ENCODE data around the gene DMWD. TPM values are rescaled to one million over a fixed set of nuclear protein-coding genes. Genes with fewer than 3 reads are reported as not detected.
A peak's percentile ranks its signal among the peaks of the same experiment; 100 is the strongest.

DMWD gene
- total RNA-seq, 6 experiments from 2014 or later = 53.4 to 63.2 (median 55.3) TPM

DNA sequence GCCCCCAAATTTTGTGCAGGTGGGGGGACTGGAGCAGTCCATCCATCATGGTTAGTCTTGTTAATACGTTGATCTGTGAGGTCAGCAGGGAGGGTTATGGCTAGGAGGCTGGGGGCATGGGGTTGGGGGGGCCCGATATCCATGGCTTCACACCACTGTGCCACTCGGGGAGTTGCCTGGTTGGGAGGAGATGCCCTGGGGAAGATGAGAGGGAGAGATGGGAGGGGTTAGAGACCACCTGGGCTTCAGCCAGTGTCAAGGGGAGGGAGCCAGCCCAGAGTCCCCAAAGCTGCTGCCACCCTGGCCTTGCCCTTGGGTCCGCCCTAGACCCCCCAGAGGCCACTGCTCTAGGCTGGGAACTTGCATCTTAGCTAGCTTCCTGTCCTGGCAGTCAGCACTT lies 8.5 kb downstream of the DMWD start:
- H3K27ac Mint-ChIP-seq = peak overlapping the region; percentile 99
- H3K4me3 Mint-ChIP-seq = peak overlapping the region; percentile 83
- H3K9me3 Mint-ChIP-seq = no peaks in the 10 kb centered on the region
- H3K27me3 Mint-ChIP-seq (ENCODE audit: insufficient read depth) = peaks cover 4% of the 10 kb centered on the region; the same call in 1 of the 2 replicates
- TF ChIP-seq, protein P1, sequence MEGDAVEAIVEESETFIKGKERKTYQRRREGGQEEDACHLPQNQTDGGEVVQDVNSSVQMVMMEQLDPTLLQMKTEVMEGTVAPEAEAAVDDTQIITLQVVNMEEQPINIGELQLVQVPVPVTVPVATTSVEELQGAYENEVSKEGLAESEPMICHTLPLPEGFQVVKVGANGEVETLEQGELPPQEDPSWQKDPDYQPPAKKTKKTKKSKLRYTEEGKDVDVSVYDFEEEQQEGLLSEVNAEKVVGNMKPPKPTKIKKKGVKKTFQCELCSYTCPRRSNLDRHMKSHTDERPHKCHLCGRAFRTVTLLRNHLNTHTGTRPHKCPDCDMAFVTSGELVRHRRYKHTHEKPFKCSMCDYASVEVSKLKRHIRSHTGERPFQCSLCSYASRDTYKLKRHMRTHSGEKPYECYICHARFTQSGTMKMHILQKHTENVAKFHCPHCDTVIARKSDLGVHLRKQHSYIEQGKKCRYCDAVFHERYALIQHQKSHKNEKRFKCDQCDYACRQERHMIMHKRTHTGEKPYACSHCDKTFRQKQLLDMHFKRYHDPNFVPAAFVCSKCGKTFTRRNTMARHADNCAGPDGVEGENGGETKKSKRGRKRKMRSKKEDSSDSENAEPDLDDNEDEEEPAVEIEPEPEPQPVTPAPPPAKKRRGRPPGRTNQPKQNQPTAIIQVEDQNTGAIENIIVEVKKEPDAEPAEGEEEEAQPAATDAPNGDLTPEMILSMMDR (IDR thresholded peaks at IDR 0.05) = no peak
- H3K36me3 Mint-ChIP-seq (ENCODE audit: low read depth) = peaks cover 30% of the 10 kb centered on the region
- peaks cover 35% of the 10 kb centered on the region for H3K4me1 Mint-ChIP-seq (ENCODE audit: low read depth)
- DNase-seq = no peak

DNA sequence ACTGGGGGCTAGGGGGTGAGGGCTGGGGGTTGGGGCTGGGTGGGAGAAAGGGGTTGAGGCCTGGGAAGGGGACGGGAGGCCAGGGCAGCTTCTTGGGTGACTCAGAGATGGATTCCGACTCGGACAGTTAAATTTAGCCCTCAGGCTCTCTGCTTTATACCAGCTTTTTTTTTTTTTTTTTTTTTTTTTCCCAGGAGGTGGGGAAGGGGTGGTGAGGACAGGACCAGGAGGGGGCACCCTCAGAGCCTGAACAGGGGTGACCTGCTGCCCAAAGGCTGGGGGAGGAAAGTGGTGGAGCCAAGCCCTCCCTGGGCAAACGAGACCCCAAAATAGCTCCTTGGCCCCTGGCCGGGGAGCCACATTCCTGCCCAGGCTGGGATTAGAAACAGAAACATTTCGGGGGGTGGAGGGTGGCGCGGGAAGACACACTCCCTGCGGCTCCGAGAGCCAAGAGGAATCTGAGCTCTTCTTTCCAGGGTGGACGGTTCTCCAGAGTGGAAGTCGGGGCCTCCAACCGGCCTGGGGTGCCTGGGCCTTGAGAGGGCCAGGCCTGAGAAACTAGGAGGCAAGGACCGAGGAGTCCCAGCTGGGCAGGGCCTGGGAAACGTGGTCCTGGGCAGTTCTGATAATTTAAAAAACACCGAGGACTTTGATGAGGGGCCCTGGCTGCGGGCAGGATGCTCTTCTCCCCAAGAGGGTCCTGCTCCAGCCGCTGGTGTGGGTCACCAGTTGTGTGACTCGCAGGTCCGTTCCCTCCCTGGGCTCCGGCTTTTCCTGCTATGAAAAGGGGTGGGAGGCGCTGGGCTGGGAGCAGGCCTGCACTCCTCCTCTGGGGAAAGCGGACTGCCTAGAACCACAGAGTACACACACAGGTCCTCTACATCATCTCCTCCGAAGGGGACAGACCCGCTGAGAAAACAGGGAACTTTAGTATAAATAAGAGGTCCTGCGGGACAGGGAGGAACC lies 9.5 kb downstream of the DMWD start:
- peak overlapping the region; percentile 99 for H3K27ac Mint-ChIP-seq
- TF ChIP-seq, protein P1 (IDR thresholded peaks at IDR 0.05) = peak; percentile 50
- peak overlapping the region; percentile 83 for H3K4me3 Mint-ChIP-seq
- H3K4me1 Mint-ChIP-seq (ENCODE audit: low read depth) = peaks cover 35% of the 10 kb centered on the region
- H3K9me3 Mint-ChIP-seq = no peaks in the 10 kb centered on the region
- peaks cover 4% of the 10 kb centered on the region; the same call in 1 of the 2 replicates for H3K27me3 Mint-ChIP-seq (ENCODE audit: insufficient read depth)
- H3K36me3 Mint-ChIP-seq (ENCODE audit: low read depth) = peaks cover 29% of the 10 kb centered on the region
- peak; percentile 82 for DNase-seq

DNA sequence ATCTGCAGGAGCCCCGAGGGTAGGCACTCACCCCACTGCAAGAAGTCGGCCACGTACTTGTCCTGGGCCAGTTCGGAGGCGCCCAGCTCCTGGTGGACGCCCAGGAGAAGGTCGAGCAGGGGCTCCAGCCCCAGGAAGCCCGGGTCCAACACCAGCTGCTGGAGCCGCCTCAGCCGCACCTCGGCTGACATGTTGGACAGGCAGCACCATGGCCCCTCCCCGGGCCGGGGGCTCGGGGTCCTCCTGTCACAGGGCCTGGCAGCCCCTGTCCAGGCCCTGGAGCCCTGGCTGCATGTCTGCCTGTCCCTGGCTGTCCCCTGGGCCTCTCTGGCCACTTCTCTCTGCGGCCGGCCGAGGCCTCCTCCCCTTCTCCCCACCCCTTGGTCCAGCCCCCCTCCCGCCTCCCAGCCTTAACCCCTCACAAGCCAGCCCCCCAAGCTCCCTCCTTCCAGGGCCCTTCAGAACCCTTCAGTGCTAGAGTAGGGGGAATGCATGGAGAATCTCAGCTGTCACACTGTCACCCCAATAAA lies 10.4 kb downstream of the DMWD start, which contains the start of gene DMPK:
Gene DMPK (minus strand): TSS at position 329 of the 530 bp plus-strand sequence. CDS start 138 bp downstream, at position 191.
- peak within 1 kb of the TSS; percentile 83 for H3K4me3 Mint-ChIP-seq

DNA sequence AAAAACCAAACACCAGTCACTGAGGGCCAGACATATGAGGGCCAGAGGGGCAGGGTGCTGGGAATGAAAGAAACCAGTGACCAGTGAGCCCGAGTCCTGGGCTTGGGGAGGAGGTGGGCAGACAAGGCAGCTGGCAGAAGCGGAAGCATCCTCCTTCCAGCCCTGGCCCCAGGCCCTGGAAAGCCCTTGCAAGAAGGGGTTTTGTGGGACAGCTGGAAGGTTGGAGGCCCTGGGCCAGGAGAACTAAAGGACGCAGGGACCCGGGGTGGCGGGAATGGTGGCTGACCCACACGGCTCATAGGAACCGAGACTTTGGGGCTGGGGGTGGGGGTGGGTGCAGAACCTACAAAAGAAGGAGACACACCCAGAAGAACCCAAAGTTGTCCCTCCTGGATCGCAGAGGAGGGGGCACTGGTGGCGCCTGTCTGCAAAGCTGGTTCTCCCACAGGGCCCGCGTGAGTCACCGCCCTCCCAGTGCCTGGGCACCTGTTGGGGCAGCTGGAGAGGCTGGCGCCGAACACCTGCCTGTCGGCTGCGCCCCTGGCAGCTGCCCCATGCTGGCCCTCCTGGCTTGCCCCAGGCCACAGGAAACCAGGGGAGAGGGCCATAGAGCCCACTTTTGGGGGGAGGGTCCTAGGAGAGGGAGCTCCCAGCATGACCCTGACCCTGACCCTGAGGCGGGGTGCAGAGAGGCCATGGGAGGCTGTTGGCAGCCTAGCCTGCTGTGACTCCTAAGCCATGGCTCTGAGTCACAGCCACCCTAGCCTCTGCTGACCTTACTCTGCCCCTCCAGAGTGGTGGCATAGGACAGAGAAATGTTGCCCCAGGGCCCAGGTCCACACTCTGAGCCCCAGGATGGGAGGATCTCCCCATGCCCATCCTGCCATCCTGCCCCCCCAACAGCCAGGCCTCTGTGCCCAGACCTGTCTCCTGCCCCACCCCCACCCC lies 11.2 kb downstream of the DMWD start:
- H3K4me1 Mint-ChIP-seq (ENCODE audit: low read depth) = peaks cover 35% of the 10 kb centered on the region
- peak overlapping the region; percentile 77 for H3K27ac Mint-ChIP-seq
- peaks cover 4% of the 10 kb centered on the region; the same call in 1 of the 2 replicates for H3K27me3 Mint-ChIP-seq (ENCODE audit: insufficient read depth)
- peak overlapping the region; percentile 83 for H3K4me3 Mint-ChIP-seq
- peaks cover 28% of the 10 kb centered on the region for H3K36me3 Mint-ChIP-seq (ENCODE audit: low read depth)
- TF ChIP-seq, protein P1 (IDR thresholded peaks at IDR 0.05) = no peak
- H3K9me3 Mint-ChIP-seq = no peaks in the 10 kb centered on the region
- DNase-seq = no peak

More for the DNA sequence above, 10.4 kb downstream of the DMWD start, which contains the start of gene DMPK:
- Mint-ChIP-seq H3K36me3 (ENCODE audit: low read depth) (peaks cover 21% of the 10 kb centered on the region), H3K4me1 (ENCODE audit: low read depth) (peaks cover 35% of the 10 kb centered on the region), H3K27ac (peak within 1 kb of the TSS; percentile 99), H3K27me3 (ENCODE audit: insufficient read depth) (peaks cover 4% of the 10 kb centered on the region; the same call in 1 of the 2 replicates), H3K9me3 (no peaks in the 10 kb centered on the region)
- TF ChIP-seq, protein P1 (IDR thresholded peaks at IDR 0.05) = no peak
- DNase-seq = no peak

All from HFFc6 (cell line).